Superior temporal gyrus (tissue), 1 donor: ENCODE data around the gene NMRAL1.

Experiments
- DNase-seq: peaks from one replicate; pipeline ENCODE4 v3.0.0-alpha.2; 2016; ENCODE audit errors: extremely low spot score

NMRAL1 gene

DNA sequence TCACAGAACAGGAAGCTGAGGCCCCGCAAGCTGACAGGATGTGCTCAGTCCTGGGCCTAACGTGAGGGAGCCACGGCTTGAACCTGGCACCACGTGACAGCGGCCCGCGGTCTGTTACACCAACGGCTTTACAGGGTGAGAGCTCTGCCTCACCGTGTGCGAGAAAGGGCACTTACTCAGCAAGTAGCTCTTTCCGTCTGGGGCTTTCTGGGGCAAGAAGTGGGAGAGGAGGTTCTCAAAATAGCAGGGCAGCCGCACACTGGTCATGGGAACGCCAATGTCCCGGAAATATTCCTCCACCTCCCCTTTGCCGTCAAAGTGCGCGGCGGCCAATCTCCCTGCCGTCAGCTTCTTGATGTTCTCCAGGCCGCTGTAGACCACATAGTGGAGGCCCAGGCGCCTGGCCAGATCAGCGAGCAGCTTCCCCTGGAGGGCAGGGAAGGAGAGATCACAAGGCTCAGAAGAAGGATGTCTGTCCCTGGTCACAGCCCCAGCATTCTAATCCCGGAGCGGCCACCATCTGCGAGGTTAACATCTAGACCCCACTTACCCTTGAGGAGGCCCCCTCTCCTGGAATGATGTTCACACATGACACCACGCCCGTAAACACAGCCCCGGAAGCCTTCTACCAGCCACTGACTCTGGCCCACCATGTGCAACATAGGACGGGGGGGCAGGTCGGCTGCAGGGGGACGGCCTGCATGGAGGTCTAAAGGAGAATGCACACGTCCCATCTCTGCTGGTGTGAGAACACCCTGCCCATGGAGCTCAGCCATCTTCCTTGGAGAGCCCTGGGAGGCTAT lies 8.2 kb downstream of the NMRAL1 start:
- DNase-seq, result no peak

GRCh38 chr16:4463522-4464163 lies 10.8 kb downstream of the NMRAL1 start:
- no peak for DNase-seq

DNA sequence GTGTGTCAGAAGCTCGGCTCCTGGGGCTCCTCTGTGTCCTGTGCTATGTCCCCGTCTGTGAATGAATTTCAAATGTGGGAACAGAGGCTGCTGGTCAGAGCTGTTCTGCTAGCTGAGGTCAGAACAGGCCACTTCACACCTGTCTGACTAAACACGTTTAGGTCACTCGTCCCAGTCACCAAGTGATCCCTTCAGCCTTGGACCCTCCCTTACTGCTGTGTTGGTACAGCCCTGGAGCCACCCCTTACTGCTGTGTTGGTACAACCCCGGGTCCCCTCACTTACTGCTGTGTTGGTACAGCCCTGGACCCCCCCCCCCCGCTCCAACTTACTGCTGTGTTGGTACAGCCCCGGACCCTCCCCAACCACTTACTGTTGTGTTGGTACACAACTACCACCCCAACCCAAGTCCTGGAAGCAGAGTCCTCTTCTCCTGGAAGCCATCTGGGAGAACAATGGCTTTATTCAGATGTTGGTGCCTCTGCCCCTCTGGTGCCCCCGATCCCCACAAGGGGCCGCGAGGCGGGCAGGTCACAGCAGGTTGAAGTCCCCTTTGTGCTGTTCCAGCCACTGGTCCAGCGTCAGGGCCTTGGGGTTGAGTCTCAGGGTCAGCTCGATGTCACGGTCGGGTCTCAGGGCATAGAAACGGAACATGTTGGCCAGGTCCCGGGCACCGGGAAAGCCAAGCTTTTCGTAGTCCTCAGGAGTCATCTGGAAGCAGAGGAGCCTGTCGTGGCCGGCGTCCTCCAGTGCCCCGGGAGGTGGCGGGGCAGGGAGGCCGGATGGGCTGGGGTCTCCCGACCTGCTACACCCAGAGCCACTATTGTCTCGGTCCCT lies 13.0 kb downstream of the NMRAL1 start:
- DNase-seq, result peak; percentile 24

DNA sequence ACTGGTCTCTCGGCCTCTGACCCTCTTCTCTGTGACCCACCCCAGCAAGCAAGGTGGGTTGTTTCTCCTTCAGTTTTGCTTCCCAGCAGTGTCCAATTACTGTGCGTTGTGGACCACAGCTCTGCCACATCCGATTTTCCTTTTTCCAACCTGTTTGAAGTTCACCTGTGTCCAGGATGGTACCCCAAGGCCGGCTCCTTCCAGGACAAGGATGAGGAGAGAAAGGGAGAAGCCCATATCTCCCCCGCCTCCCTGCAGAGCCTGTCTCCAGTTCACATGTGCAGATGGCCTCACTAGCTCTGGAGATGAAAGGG lies 13.5 kb downstream of the NMRAL1 start:
- no peak for DNase-seq

GRCh38 chr16:4455951-4456350 lies 18.5 kb downstream of the NMRAL1 start:
- DNase-seq, result no peak

DNA sequence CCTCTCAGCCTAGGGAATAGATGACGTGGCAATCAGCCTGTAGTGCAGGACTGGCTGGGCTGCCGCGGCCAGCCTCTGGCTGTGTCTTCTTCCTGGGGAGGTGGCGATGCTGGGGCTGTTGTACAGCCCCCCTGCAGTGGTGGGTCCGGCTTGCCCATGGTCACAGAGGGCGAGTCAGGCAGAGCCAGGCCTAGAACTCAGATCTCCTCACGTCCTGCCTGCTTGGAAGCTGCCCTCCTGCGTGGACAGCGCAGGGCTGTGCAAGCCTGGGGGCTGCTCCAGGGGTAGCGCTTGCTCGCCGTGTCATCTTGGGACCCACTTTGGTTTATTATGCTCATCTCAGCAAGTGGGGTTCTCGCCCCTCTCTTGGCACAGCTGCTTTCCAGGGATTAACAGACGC lies 19.3 kb downstream of the NMRAL1 start:
- no peak for DNase-seq

GRCh38 chr16:4454623-4455022 lies 19.8 kb downstream of the NMRAL1 start:
- no peak for DNase-seq

GRCh38 chr16:4452674-4453073 lies 21.8 kb downstream of the NMRAL1 start:
- no peak for DNase-seq

DNA sequence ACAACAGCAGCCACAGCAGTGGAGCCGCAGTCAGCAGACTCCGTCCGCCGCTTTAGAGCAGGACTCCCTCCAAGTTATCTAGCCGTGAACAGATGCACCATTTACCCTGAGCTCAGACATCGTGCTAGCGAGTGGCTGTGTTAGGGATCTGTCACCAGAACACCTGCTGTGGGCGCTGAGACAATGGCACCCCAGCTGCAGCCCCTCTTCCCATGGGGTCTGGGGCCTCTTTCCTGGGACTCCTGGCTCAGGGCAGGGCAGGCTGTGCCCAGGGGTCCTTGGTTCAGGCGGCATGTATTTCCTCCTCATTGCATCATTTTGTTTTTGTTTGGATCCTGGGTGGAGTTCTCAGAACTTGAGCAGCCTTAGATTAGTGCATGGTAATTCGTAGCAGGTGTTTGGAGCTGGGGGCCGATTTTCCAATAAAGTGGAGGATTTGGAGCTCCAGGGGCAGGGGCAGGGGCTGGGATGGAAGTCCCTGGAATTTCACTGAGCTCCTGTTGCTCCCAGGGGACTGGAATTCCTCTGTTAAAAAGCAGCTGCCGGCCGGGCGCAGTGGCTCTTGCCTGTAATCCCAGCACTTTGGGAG lies 23.4 kb downstream of the NMRAL1 start:
- no peak for DNase-seq

GRCh38 chr16:4450430-4450829 lies 24.0 kb downstream of the NMRAL1 start:
- no peak for DNase-seq

- DNase-seq, result no peak
Observed at GRCh38 chr16:4443986-4444385, 30.4 kb downstream of the NMRAL1 start.

DNA sequence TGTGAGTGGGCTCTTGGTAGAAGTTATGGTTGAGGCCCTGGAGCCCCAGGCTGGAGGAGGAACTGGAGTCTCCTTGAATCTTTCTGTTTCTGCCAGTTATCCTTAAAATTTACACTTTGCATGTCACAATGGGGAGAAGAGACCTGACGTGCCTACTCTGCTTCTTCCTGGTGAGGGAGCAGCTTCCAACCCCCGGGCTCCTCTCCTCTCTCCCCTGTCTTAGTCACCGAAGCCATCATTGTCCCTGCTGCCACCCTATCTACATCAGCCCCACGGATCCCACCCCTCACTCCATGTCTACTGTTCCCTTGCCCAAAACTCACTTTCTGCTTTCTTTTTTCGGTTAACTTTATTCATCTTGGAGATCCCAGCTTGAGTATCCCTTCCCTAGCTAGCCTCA lies 31.2 kb downstream of the NMRAL1 start:
- no peak for DNase-seq

DNA sequence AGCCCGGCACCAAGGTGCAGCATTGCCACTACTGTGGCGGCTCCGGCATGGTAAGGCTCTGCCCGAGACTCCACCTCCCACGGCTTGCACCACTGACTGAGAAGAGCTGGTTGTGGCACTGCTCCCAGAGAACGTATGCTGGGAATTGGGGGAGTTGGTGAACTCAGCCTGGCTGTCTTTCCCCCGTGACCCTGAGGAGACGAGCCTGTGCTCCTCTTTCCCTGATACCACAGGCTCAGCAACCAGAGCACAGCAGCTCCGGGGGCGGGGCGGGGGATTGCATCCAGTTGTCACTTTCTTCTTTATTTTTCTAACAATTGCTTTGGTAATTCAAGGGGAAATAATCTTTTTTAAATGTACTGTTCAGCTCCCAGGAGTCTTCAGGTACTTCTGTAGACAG lies 32.1 kb downstream of the NMRAL1 start:
- no peak for DNase-seq

DNA sequence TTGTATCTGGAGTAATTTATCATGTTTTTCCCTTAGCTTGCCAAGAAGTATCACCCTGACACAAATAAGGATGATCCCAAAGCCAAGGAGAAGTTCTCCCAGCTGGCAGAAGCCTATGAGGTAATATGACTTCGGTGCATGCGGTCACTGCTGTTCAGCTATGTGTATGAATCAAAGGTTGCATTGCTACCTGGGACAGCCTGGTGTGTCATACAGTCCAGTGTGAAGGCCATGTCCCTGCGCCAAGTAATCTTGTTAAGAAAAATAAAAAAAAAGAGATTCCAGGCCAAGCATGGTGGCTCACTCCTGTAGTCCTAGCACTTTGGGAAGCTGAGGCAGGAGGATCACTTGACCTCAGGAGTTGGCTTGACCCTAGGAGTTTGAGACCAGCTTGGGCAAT lies 37.1 kb downstream of the NMRAL1 start:
- no peak for DNase-seq

GRCh38 chr16:4435337-4436067 lies 38.9 kb downstream of the NMRAL1 start:
- no peak for DNase-seq

DNA sequence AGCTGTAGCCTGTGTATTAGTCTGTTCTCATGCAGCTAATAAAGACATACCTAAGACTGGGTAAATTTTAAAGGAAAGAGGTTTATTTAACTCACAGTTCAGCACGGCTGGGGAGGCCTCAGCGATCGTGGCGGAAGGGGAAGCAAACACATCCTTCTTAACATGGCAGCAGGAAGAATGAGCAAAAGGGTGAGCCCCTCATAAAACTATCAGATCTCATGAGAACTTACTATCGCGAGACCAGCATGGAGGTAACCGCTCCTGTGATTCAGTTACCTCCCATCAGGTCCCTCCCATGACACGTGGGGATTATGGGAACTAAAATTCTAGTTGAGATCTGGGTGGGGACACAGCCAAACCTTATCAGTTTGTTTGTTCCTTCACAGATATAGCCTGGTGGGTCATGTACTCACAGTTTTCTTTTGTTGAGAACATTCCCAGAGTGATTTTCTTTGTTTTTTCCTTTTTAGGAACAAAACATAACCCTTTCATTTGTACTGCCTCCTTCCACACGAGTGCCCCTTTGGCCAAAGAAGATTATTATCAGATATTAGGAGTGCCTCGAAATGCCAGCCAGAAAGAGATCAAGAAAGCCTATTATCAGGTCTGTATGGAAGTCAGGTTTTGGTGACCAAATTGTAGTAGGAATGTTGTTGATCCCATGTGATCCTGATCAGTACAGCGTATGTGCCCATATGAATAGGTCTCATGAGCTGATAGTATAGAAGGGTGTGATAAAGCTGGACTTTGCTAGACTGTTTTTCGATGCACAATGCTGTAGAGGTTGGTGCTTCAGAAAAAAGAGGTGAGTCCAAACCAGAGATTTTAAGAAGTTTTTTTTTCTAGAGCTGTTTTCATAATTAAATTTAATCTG lies 40.3 kb downstream of the NMRAL1 start:
- no peak for DNase-seq

GRCh38 chr16:4433228-4433627 lies 41.2 kb downstream of the NMRAL1 start:
- DNase-seq, result no peak

- no peak for DNase-seq
Observed at GRCh38 chr16:4431023-4431422, 43.4 kb downstream of the NMRAL1 start.

GRCh38 chr16:4428500-4428899 lies 45.9 kb downstream of the NMRAL1 start:
- DNase-seq, result no peak

- no peak for DNase-seq
Observed at GRCh38 chr16:4426722-4427372, 47.6 kb downstream of the NMRAL1 start.
